ENCODE data around the gene SDCCAG8. TPM values are rescaled to one million over a fixed set of nuclear protein-coding genes. Genes with fewer than 3 reads are reported as not detected.

SDCCAG8 gene
- total RNA-seq, 1 donor from 2014 or later: 30.0 TPM

- DNase-seq (ENCODE audit: low spot score): no peak
- intact Hi-C loops (cut with DNase I): no loop called here
Measured at GRCh38 chr1:243471026-243471685, 215.3 kb downstream of the SDCCAG8 start.

GRCh38 chr1:243471754-243472745 is 216.2 kb downstream of the SDCCAG8 start:
- DNase-seq (ENCODE audit: low spot score): no peak
- intact Hi-C loops (cut with DNase I): no loop called here

- DNase-seq (ENCODE audit: low spot score): no peak
- intact Hi-C loops (cut with DNase I): no loop called here
Measured at GRCh38 chr1:243473227-243474135, 217.6 kb downstream of the SDCCAG8 start.

GRCh38 chr1:243474136-243474881 is 218.5 kb downstream of the SDCCAG8 start:
- DNase-seq (ENCODE audit: low spot score): no peak
- intact Hi-C loops (cut with DNase I): no loop called here

GRCh38 chr1:243474906-243475305 is 219.1 kb downstream of the SDCCAG8 start:
- no peak for DNase-seq (ENCODE audit: low spot score)
- intact Hi-C loops (cut with DNase I): no loop called here

- no peak for DNase-seq (ENCODE audit: low spot score)
- intact Hi-C loops (cut with DNase I): no loop called here
Measured at GRCh38 chr1:243475966-243476365, 220.1 kb downstream of the SDCCAG8 start.

- no peak for DNase-seq (ENCODE audit: low spot score)
- intact Hi-C loops (cut with DNase I): no loop called here
Measured at GRCh38 chr1:243477731-243478290, 222.0 kb downstream of the SDCCAG8 start.

GRCh38 chr1:243481101-243481500 is 225.3 kb downstream of the SDCCAG8 start:
- DNase-seq (ENCODE audit: low spot score): no peak
- intact Hi-C loops (cut with DNase I): loop anchor here (10.0 kb wide), 1 partner anchor 274 kb away; no protein-coding TSS in a partner anchor

GRCh38 chr1:243482141-243483022 is 226.5 kb downstream of the SDCCAG8 start:
- DNase-seq (ENCODE audit: low spot score): no peak
- intact Hi-C loops (cut with DNase I): loop anchor here (10.0 kb wide), 1 partner anchor 272 kb away; no protein-coding TSS in a partner anchor

GRCh38 chr1:243483071-243483771 is 227.4 kb downstream of the SDCCAG8 start:
- no peak for DNase-seq (ENCODE audit: low spot score)
- intact Hi-C loops (cut with DNase I): loop anchor here (10.0 kb wide), 1 partner anchor 272 kb away; no protein-coding TSS in a partner anchor

GRCh38 chr1:243483952-243484351 is 228.1 kb downstream of the SDCCAG8 start:
- intact Hi-C loops (cut with DNase I): loop anchor here (10.0 kb wide), 1 partner anchor 271 kb away; no protein-coding TSS in a partner anchor
- DNase-seq (ENCODE audit: low spot score): no peak

GRCh38 chr1:243487036-243487648 is 231.3 kb downstream of the SDCCAG8 start:
- intact Hi-C loops (cut with DNase I): loop anchor here (10.0 kb wide), 1 partner anchor 268 kb away; no protein-coding TSS in a partner anchor
- no peak for DNase-seq (ENCODE audit: low spot score)

GRCh38 chr1:243487649-243488227 is 231.9 kb downstream of the SDCCAG8 start:
- intact Hi-C loops (cut with DNase I): loop anchor here (10.0 kb wide), 1 partner anchor 267 kb away; no protein-coding TSS in a partner anchor

GRCh38 chr1:243488459-243489157 is 232.8 kb downstream of the SDCCAG8 start:
- intact Hi-C loops (cut with DNase I): loop anchor here (10.0 kb wide), 1 partner anchor 266 kb away; no protein-coding TSS in a partner anchor
- DNase-seq (ENCODE audit: low spot score): no peak

More at GRCh38 chr1:243487649-243488227, 231.9 kb downstream of the SDCCAG8 start:
- no peak for DNase-seq (ENCODE audit: low spot score)

- intact Hi-C loops (cut with DNase I): loop anchor here (10.0 kb wide), 1 partner anchor 266 kb away; no protein-coding TSS in a partner anchor
- no peak for DNase-seq (ENCODE audit: low spot score)
Measured at GRCh38 chr1:243489158-243489527, 233.3 kb downstream of the SDCCAG8 start.
